ENCODE measurements around the gene OR6C3.

OR6C3 gene

GRCh38 chr12:55362675-55363074 is 32.1 kb downstream of the OR6C3 start, which contains the start of gene OR6C75:
Gene OR6C75, plus strand, starts transcription at chr12:55362975. Its CDS starts 2,136 bp downstream, at chr12:55365111.
- H3K4me3 ChIP-seq (ENCODE audit: low read length): no peak within 1 kb of the TSS
- no peak for TF ChIP-seq CTCF (conservative IDR thresholded peaks at IDR 0.05; ENCODE audit: low read length)
- no peak for DNase-seq (ENCODE audit: low read depth)

GRCh38 chr12:55365086-55365485 is 34.5 kb downstream of the OR6C3 start:
- no peak for DNase-seq (ENCODE audit: low read depth)
- no peak for TF ChIP-seq CTCF (conservative IDR thresholded peaks at IDR 0.05; ENCODE audit: low read length)
- no peak overlapping the region for H3K4me3 ChIP-seq (ENCODE audit: low read length)

- TF ChIP-seq CTCF (conservative IDR thresholded peaks at IDR 0.05; ENCODE audit: low read length): no peak
- no peak overlapping the region for H3K4me3 ChIP-seq (ENCODE audit: low read length)
- no peak for DNase-seq (ENCODE audit: low read depth)
Observed at GRCh38 chr12:55372521-55372920, 42.0 kb downstream of the OR6C3 start.

All from AG10803 (cell line).